Measurements from ENCODE around the gene SLC50A1.

SLC50A1 gene

DNA sequence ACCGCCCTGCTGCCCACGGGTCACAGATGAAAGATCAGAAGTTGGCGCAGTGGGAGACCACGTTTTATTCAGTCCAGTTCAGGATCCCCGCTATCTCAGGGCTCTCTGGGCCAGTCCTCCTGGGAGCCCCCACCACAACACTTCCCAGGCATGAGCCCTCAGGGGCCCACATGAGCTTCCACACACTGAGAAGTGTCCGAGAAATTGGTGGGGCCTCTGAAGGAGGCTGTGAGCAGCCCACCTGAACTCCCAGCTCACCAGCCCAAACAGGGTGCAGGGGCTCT, 50.1 kb downstream of the SLC50A1 start:
- no peak for DNase-seq

DNA sequence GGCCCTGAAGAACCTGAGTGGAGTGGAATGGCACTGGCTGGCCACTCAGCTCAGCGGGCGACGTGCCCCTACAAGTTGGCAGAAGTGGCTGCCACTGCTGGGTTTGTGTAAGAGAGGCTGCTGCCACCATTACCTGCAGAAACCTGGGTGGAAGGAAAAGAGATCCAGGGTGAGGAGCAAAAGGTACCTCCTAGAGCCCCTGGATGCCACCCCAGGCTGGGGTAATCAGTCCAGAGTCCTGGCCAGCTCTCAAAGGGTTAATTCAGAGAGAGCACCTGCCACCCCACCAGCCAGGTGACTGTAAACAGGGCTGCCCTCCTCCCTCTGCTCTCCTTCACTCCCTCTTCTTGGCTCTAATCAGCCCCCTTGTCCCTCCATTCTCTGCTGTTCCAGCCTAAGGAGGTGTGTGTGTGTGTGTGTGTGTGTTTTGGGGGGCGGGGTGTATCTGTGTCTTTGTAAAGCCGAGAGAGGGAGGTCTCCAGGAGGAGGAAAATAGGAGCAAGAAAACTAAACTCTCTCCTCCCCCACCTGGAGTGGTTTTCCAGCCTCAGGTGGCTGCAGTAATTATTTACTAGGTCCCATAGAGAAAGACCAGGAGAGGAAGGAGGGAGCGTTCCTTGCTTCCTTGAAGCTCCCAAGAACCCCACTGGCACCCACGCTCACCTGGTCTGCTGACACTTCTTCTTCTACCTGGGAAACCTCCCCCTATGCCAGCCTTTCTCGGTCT, 50.6 kb downstream of the SLC50A1 start:
- no peak for DNase-seq

DNA sequence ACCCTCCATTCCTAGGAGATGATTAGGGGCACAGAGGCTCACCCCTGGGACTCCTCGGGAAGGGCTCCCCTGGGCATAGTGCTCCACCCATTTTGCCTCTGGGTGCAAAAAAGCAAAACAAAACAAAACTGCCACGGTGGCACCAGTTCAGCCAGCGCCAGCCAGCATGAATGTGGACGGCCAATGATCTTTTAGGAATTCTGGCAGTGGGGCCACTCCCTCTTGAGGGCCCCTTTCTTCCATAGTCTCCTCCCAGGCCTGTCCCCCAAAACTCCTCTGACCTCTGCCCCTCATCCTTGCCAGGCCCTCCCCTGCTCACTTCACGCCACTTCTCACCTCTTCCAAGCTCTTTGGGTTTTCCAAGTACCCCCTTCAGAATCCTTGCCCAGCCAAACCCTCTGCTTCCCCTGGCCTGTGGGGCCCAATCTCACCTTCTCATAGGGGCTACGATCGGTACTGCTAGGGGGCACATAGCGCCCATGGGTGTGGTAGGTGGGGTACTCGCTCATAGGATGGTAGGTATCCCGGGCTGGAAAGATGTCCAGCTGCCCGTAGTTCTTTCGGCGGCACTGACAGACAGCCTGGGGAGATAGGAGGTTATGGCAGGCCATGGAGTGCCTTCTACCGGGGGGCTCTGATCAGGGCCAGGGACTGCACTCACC, 51.3 kb downstream of the SLC50A1 start:
- DNase-seq = no peak

DNA sequence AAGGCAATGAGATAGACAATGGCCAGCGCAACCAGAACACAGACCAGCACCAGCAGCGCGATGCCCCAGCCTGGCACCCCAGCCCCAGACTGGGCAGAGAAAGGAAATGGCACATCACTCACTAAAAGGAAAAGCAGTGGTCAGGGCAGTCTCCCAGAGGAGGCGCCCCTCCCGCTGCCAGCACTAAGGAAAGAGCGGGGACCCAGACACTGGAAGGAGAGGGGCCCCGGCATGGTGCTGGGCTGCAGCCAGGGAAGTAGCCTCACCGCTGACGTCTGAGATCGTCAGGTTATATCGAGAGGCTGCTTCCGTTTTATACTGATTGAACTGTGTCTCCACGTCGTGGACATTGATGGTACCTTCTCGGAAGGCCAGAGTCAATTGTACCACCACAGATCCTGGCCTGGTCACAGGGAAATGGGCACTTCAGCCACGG, 51.8 kb downstream of the SLC50A1 start:
- DNase-seq = no peak

DNA sequence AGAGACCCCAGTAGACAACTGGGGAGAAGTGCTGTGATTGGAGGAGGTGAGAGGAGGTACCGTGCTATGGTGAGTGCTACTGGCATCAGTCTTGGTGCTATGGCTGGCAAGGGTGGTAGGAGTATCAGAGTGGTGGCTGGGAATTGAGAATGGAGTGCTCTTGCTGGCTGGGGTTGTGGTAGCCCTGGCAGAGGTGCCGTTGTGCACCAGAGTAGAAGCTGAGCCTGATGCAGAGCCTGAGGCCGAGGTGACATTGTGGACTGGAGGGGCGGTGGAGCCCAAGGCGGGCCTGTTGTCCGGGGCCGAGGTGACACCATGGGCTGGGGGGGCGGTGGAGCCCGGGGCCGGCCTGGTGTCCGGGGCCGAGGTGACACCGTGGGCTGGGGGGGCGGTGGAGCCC, 52.6 kb downstream of the SLC50A1 start:
- DNase-seq = no peak
